Measurements from ENCODE around the gene CPNE2.

CPNE2 gene

DNA sequence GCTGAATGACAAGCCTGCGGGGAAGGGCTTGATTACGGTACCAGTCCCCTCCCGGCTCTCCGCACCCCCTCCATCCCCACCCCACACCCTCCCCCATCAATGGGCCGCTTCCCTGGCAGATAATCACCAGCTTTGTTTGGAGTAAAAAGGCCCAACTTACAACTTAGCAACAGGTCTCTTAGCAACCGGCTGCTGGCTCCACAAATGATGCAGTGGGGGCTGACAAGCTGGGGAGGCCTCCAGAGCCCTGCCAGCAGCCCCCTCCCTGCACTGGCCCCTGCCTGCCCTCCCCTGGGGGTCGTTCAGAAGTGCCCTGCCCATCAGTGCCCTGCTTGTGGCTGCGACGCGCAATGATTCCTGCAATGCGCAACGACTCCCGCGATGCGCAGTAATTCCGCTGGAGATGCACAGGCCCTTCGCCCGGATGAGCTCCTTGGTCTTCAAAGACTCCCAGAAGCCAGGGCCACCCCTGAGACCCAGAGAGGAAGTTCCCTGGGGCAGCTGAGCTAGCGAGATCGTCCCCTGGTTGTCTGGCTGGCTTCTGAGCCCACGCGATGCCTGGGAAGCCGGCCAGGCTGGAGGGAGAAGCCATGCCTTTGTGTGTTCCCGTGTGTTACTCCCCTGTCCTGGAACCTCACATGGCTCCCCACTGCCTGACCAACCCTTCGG is 23.3 kb downstream of the CPNE2 start:
- H2AFZ ChIP-seq (ENCODE audit: low read length): no peak overlapping the region
- TF ChIP-seq CTCF (IDR thresholded peaks at IDR 0.05; ENCODE audit: low read length): no peak
- TF ChIP-seq EZH2 (IDR thresholded peaks at IDR 0.05; ENCODE audit: borderline replicate concordance, low read length): no peak

GRCh38 chr16:57118461-57119084 is 26.2 kb downstream of the CPNE2 start:
- no peak overlapping the region for H3K9ac ChIP-seq (ENCODE audit: low read length)
- no peaks in the 10 kb centered on the region for H3K36me3 ChIP-seq (ENCODE audit: insufficient read depth, low read length)
- no peaks in the 10 kb centered on the region for H3K79me2 ChIP-seq (ENCODE audit: insufficient read depth, low read length)
- H4K20me1 ChIP-seq (ENCODE audit: insufficient read depth, low read length): no peaks in the 10 kb centered on the region
- H2AFZ ChIP-seq (ENCODE audit: low read length): no peak overlapping the region
- no peak overlapping the region for H3K4me3 ChIP-seq (ENCODE audit: low read depth, low read length, poor library complexity, severe bottlenecking)
- H3K27me3 ChIP-seq (ENCODE audit: insufficient read depth, low read length): 0 out of 2 replicates have a peak, but pooled peaks cover 4% of the 10 kb centered on the region
- no peaks in the 10 kb centered on the region for H3F3A ChIP-seq (ENCODE audit: insufficient read depth, low read length)
- H3K9me2 ChIP-seq (ENCODE audit: low read depth, low read length): no peaks in the 10 kb centered on the region
- H3K4me2 ChIP-seq (ENCODE audit: low read length): no peak overlapping the region
- H3K4me1 ChIP-seq (ENCODE audit: insufficient read depth, low read length, severe bottlenecking): no peaks in the 10 kb centered on the region
- TF ChIP-seq CTCF (IDR thresholded peaks at IDR 0.05; ENCODE audit: low read length) (no peak), EZH2 (IDR thresholded peaks at IDR 0.05; ENCODE audit: borderline replicate concordance, low read length) (no peak)
- no peaks in the 10 kb centered on the region for H3K9me3 ChIP-seq (ENCODE audit: low read length)
- H3K27ac ChIP-seq (ENCODE audit: low read depth, low read length, poor library complexity, severe bottlenecking): no peak overlapping the region

More for the DNA sequence above, 23.3 kb downstream of the CPNE2 start:
- Histone ChIP-seq H3F3A (ENCODE audit: insufficient read depth, low read length) (no peaks in the 10 kb centered on the region), H3K36me3 (ENCODE audit: insufficient read depth, low read length) (no peaks in the 10 kb centered on the region), H3K4me1 (ENCODE audit: insufficient read depth, low read length, severe bottlenecking) (no peaks in the 10 kb centered on the region), H3K9me2 (ENCODE audit: low read depth, low read length) (no peaks in the 10 kb centered on the region), H3K79me2 (ENCODE audit: insufficient read depth, low read length) (no peaks in the 10 kb centered on the region), H3K4me3 (ENCODE audit: low read depth, low read length, poor library complexity, severe bottlenecking) (no peak overlapping the region), H4K20me1 (ENCODE audit: insufficient read depth, low read length) (no peaks in the 10 kb centered on the region), H3K9ac (ENCODE audit: low read length) (no peak overlapping the region), H3K27me3 (ENCODE audit: insufficient read depth, low read length) (0 out of 2 replicates have a peak, but pooled peaks cover 4% of the 10 kb centered on the region), H3K4me2 (ENCODE audit: low read length) (no peak overlapping the region), H3K9me3 (ENCODE audit: low read length) (no peaks in the 10 kb centered on the region), H3K27ac (ENCODE audit: low read depth, low read length, poor library complexity, severe bottlenecking) (no peak overlapping the region)

- Histone ChIP-seq H3K9me3 (ENCODE audit: low read length) (no peaks in the 10 kb centered on the region), H3K36me3 (ENCODE audit: insufficient read depth, low read length) (no peaks in the 10 kb centered on the region), H2AFZ (ENCODE audit: low read length) (no peak overlapping the region), H3K4me2 (ENCODE audit: low read length) (no peak overlapping the region), H3K79me2 (ENCODE audit: insufficient read depth, low read length) (no peaks in the 10 kb centered on the region), H3K27me3 (ENCODE audit: insufficient read depth, low read length) (no peaks in the 10 kb centered on the region), H3K4me3 (ENCODE audit: low read depth, low read length, poor library complexity, severe bottlenecking) (no peak overlapping the region), H3K4me1 (ENCODE audit: insufficient read depth, low read length, severe bottlenecking) (no peaks in the 10 kb centered on the region), H3K9me2 (ENCODE audit: low read depth, low read length) (no peaks in the 10 kb centered on the region), H4K20me1 (ENCODE audit: insufficient read depth, low read length) (no peaks in the 10 kb centered on the region), H3K27ac (ENCODE audit: low read depth, low read length, poor library complexity, severe bottlenecking) (no peak overlapping the region), H3F3A (ENCODE audit: insufficient read depth, low read length) (no peaks in the 10 kb centered on the region), H3K9ac (ENCODE audit: low read length) (no peak overlapping the region)
- no peak for TF ChIP-seq CTCF (IDR thresholded peaks at IDR 0.05; ENCODE audit: low read length)
- no peak for TF ChIP-seq EZH2 (IDR thresholded peaks at IDR 0.05; ENCODE audit: borderline replicate concordance, low read length)
These were observed 31.0 kb downstream of the CPNE2 start for GRCh38 chr16:57123216-57123973.

Measured in OCI-LY1 (cell line).